Neutrophil (primary cell): Measurements from ENCODE around the gene ANXA3.
A peak's percentile ranks its signal among the peaks of the same experiment; 100 is the strongest.

Experiments
- H3K27ac ChIP-seq: fragments of 200-600 bp; sonication (generic); 2 replicates; pipeline ENCODE4 v1.5.1; 2016; ENCODE audit warnings: mild to moderate bottlenecking, moderate library complexity
- H3K27me3 ChIP-seq: fragments of 200-600 bp; sonication (generic); 2 replicates; pipeline ENCODE4 v1.6.0; 2016; ENCODE audit warnings: mild to moderate bottlenecking
- H3K36me3 ChIP-seq: fragments of 200-600 bp; sonication (generic); 2 replicates; pipeline ENCODE4 v1.5.1; 2017
- H3K4me1 ChIP-seq, 2 experiments: fragments of 200-600 bp in 1 of 2; sonication (generic) in 1 of 2; 1 replicate in 1 of 2; 2 replicates in 1 of 2; pipeline versions ENCODE4 v1.5.1 to v1.6.1; 2013 to 2016; ENCODE audit warnings: low read depth in 1 of 2, low read length in 1 of 2, mild to moderate bottlenecking in 1 of 2, moderate library complexity in 1 of 2; ENCODE audit not compliant: control insufficient read depth in 1 of 2, insufficient read depth in 1 of 2
- H3K4me3 ChIP-seq, 2 experiments: fragments of 200-600 bp in 1 of 2; sonication (generic) in 1 of 2; 1 replicate in 1 of 2; 2 replicates in 1 of 2; pipeline ENCODE4 v1.5.1; 2013 to 2016; ENCODE audit warnings: low read depth in 1 of 2, low read length in 1 of 2, mild to moderate bottlenecking in 1 of 2, moderate library complexity in 1 of 2
- H3K9me3 ChIP-seq: fragments of 200-600 bp; sonication (generic); 2 replicates; pipeline ENCODE4 v1.5.1; 2016
- TF ChIP-seq, protein P1 (sequence below): fragments of 200-600 bp; sonication (generic); IDR thresholded peaks from 2 replicates; pipeline ENCODE4 v1.5.1; 2016; ENCODE audit warnings: antibody characterized with exemption

The ANXA3 gene

DNA sequence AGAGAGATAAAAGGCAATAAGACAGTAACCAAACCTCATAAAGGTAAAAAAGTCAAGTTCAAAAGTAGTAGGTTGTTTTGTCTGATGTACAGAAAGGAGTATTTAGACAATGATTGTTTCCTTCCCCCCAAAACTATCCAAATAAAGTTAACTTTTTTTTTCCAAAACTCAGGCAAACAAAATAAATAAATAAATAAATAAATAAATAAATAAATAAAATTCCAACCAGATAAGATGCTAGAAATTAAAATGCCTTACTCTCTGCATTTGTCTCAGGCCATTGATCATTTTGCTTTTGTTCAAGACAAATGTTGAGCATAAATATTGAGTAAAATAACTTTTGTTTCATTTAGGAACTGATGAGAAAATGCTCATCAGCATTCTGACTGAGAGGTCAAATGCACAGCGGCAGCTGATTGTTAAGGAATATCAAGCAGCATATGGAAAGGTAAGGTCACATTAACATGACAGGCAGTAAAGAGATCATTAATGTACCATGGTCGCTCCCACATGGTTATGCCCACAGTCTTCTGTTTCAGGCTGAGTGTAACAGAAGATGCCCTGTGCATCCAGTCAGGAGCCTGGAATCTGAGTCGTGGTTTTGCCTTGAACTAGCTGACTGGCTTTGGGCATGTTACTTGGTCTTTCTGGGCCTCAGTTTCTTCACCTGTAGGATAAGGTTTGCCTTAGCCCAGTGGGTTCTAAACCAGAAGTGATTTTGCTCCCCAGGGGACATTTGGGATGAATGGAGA, 27.3 kb downstream of the ANXA3 start:
- H3K36me3 ChIP-seq: peaks cover 95% of the 10 kb centered on the region
- TF ChIP-seq, protein P1, sequence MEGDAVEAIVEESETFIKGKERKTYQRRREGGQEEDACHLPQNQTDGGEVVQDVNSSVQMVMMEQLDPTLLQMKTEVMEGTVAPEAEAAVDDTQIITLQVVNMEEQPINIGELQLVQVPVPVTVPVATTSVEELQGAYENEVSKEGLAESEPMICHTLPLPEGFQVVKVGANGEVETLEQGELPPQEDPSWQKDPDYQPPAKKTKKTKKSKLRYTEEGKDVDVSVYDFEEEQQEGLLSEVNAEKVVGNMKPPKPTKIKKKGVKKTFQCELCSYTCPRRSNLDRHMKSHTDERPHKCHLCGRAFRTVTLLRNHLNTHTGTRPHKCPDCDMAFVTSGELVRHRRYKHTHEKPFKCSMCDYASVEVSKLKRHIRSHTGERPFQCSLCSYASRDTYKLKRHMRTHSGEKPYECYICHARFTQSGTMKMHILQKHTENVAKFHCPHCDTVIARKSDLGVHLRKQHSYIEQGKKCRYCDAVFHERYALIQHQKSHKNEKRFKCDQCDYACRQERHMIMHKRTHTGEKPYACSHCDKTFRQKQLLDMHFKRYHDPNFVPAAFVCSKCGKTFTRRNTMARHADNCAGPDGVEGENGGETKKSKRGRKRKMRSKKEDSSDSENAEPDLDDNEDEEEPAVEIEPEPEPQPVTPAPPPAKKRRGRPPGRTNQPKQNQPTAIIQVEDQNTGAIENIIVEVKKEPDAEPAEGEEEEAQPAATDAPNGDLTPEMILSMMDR: no peak
- H3K4me1 ChIP-seq: peaks cover 0 to 8% of the 10 kb centered on the region in 2 experiments
- H3K27me3 ChIP-seq: no peaks in the 10 kb centered on the region
- H3K4me3 ChIP-seq: no peak overlapping the region
- no peaks in the 10 kb centered on the region for H3K9me3 ChIP-seq
- peak overlapping the region; percentile 11 for H3K27ac ChIP-seq

DNA sequence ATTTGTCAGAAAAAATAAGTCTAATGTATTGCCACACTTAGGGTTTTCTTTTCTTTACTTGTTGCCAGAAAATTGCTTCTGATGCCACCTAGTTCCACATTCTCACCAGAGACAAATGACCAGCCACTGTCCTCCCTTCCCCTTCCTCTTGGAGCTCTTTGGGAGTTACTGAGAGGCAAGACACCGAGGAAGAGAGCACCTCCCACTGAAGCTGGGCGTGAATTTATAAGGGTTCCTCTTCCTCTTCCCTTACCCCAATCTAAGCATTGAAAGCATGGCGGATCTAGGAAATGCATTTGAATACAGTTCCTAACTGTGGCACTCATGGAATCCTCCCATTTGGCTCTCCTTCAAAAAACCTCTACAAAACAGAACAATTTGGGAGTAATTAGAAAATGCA, 30.0 kb downstream of the ANXA3 start:
- Histone ChIP-seq H3K4me1 (peaks cover 0 to 8% of the 10 kb centered on the region in 2 experiments), H3K27ac (peak overlapping the region; percentile 48), H3K4me3 (no peak overlapping the region), H3K9me3 (no peaks in the 10 kb centered on the region), H3K27me3 (no peaks in the 10 kb centered on the region), H3K36me3 (peaks cover 96% of the 10 kb centered on the region)
- TF ChIP-seq, protein P1: no peak

DNA sequence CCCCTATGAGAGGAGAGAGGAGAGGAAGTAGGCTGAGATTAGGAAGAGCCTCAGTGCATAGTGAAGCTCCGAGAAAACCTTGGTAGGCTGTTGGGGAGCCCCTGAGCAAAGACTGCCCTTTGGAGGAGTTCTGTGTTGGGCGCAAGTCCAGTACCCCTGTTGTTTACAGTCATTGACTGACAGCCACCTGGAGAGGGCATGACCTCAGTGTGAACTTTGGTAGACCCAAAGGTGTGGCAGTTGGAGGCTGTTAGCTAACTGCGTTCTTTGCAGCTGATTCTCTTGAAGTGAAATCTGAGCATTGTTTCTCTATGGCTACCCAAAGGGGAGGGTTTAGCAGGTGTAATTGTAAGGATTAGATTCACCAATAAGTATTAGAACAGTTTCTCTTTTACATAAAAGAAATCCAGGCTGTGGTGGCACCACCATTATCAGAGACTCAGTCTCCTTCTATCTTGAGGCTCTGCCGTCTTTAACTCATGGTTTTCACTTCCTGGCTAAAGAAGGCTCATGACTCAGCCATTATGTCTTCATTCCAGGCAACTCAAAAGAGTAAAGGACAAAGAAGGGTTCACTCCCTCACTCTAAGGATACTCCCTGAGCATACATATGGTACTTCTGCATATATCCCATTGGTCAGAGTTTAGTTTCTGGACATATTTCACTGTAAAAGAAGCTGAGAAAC, 33.4 kb downstream of the ANXA3 start:
- H3K9me3 ChIP-seq: no peaks in the 10 kb centered on the region
- H3K4me1 ChIP-seq: peaks cover 0 to 8% of the 10 kb centered on the region in 2 experiments
- TF ChIP-seq, protein P1: no peak
- no peaks in the 10 kb centered on the region for H3K27me3 ChIP-seq
- H3K36me3 ChIP-seq: peaks cover 100% of the 10 kb centered on the region
- H3K27ac ChIP-seq: peak overlapping the region; percentile 48
- no peak overlapping the region for H3K4me3 ChIP-seq

DNA sequence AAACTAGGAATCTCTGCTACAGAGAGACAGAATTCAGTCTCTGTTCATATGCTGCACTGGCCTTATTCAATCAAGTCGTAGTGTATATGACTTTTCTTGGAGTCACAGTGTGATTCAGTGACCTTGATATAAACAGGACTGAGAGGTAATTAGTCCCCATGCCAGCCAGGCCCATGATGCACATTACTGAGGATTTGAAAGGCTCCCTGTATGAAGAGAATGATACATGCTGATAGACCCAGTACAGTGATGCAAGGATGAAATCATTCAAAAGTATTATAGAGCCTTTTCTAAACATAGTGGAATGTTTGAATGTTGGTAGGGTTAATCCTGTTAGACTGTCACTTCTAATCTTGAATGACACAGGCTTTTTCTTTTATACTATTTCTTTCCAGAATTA, 34.1 kb downstream of the ANXA3 start:
- Histone ChIP-seq H3K9me3 (no peaks in the 10 kb centered on the region), H3K4me3 (no peak overlapping the region), H3K4me1 (peaks cover 0 to 8% of the 10 kb centered on the region in 2 experiments), H3K27me3 (no peaks in the 10 kb centered on the region), H3K27ac (peak overlapping the region; percentile 48), H3K36me3 (peaks cover 100% of the 10 kb centered on the region)
- TF ChIP-seq, protein P1: no peak

DNA sequence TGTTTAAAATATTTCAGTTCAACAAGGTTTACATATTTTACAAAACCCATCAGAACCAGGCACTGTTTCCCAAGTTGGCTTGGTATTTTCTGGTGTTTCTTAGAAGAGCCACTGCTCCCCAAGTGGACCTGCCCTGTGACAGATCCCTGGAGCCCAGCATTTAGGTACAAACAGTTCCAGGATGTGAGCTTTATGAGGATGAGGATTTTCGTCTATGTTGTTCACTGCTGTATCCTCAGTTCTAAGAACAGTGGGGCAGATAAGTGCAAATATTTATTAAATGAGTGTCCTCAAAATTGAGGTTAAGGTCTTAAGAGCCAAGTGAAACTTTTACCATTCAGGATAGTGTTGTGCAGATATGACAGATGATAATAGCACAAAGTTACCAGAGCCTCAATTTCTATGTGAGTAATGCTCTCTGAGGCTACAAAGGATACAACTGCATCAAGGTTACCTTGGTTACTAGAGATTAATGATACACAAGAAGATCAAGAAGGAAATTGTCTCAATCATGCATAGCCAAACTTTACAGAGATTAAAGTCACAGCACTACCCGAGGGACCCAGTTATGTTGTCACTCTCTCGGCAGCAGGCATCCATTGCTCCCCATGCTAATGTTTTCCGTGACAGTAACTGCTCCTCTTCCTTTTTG, 37.5 kb downstream of the ANXA3 start:
- H3K4me1 ChIP-seq: no peaks in the 10 kb centered on the region
- H3K4me3 ChIP-seq: no peak overlapping the region
- TF ChIP-seq, protein P1: no peak
- peak overlapping the region; percentile 39 for H3K27ac ChIP-seq
- no peaks in the 10 kb centered on the region for H3K27me3 ChIP-seq
- H3K9me3 ChIP-seq: no peaks in the 10 kb centered on the region
- H3K36me3 ChIP-seq: peaks cover 100% of the 10 kb centered on the region
